ENCODE data around the gene PRKAR2B. TPM values are rescaled to one million over a fixed set of nuclear protein-coding genes. Genes with fewer than 3 reads are reported as not detected.

Gene PRKAR2B
- total RNA-seq, 3 donors from 2014 or later (not counting 1 experiment from before 2014, with no cell fraction given) = 2.1 to 14.3 (median 4.0) TPM

DNA sequence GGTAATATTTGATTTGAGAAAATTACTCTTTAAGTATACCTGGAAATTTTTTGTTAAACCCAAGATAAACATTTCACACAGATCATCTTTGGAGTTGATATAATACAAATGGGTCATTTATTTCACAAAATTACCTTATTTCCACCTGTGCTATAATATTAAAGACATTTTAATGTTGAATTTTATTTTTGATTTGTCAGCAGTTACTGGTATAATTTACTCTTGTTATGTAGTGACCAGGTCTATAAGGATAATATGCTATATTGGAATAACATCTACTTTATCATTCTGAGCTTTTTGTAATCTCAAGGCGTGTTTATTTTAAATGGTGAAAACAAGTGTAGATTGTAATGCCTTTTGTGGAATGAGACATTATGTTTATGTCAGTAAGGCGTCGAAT, 26.6 kb downstream of the PRKAR2B start:
- Histone ChIP-seq H3K27ac (ENCODE audit: low read length) (no peak overlapping the region), H3K4me3 (ENCODE audit: low read length) (no peak overlapping the region), H3K4me1 (ENCODE audit: control insufficient read depth, insufficient read depth, low read length) (no peaks in the 10 kb centered on the region), H3K27me3 (ENCODE audit: control insufficient read depth, insufficient read depth, low read length) (no peaks in the 10 kb centered on the region), H3K9me3 (ENCODE audit: control insufficient read depth, insufficient read depth, low read length) (no peaks in the 10 kb centered on the region), H3K36me3 (ENCODE audit: control insufficient read depth, insufficient read depth, low read length) (no peaks in the 10 kb centered on the region)
- H3K9me3 Mint-ChIP-seq = no peaks in the 10 kb centered on the region
- H3K4me1 Mint-ChIP-seq = no peaks in the 10 kb centered on the region
- no peak overlapping the region for H3K4me3 Mint-ChIP-seq
- TF ChIP-seq CTCF (IDR thresholded peaks at IDR 0.05) = no peak
- H3K27ac Mint-ChIP-seq = no peak overlapping the region
- no peak for DNase-seq
- ATAC-seq = no peak
- WGBS (ENCODE audit: insufficient coverage) = 92% methylated on average over 3 of the region's 3 CpGs
- H3K36me3 Mint-ChIP-seq = no peaks in the 10 kb centered on the region
- H3K27me3 Mint-ChIP-seq (ENCODE audit: low read depth in 2 of 2) = no peaks in the 10 kb centered on the region
- intact Hi-C loops (cut with micrococcal nuclease) = no loop called here

DNA sequence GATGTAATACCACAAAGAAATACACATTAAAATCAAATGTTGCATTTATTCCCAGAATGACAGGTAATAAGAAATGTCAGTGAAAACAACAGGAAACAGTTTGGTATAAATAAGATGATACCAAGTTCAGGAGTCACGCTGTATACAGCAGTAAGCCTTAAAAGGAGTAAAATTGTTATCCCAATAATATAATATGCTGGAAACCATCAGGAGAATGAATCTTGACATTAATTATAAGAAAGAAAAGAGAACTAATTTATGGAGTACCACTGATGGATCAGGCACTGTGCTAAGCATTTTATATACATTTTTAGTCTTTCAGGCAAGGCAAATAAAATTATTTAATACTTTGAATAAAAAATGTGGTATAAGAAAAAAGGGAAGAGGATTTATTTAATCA, 27.6 kb downstream of the PRKAR2B start:
- no peak overlapping the region for H3K27ac Mint-ChIP-seq
- Histone ChIP-seq H3K9me3 (ENCODE audit: control insufficient read depth, insufficient read depth, low read length) (no peaks in the 10 kb centered on the region), H3K4me3 (ENCODE audit: low read length) (no peak overlapping the region), H3K4me1 (ENCODE audit: control insufficient read depth, insufficient read depth, low read length) (no peaks in the 10 kb centered on the region), H3K27me3 (ENCODE audit: control insufficient read depth, insufficient read depth, low read length) (no peaks in the 10 kb centered on the region), H3K27ac (ENCODE audit: low read length) (no peak overlapping the region), H3K36me3 (ENCODE audit: control insufficient read depth, insufficient read depth, low read length) (no peaks in the 10 kb centered on the region)
- no peaks in the 10 kb centered on the region for H3K9me3 Mint-ChIP-seq
- ATAC-seq = no peak
- WGBS (ENCODE audit: insufficient coverage) = no CpG with 5 or more reads among the region's 1 CpG
- H3K36me3 Mint-ChIP-seq = no peaks in the 10 kb centered on the region
- DNase-seq = no peak
- TF ChIP-seq CTCF (IDR thresholded peaks at IDR 0.05) = no peak
- no peaks in the 10 kb centered on the region for H3K4me1 Mint-ChIP-seq
- intact Hi-C loops (cut with micrococcal nuclease) = no loop called here
- no peaks in the 10 kb centered on the region for H3K27me3 Mint-ChIP-seq (ENCODE audit: low read depth in 2 of 2)
- H3K4me3 Mint-ChIP-seq = no peak overlapping the region

- no peaks in the 10 kb centered on the region for H3K36me3 Mint-ChIP-seq
- intact Hi-C loops (cut with micrococcal nuclease) = no loop called here
- no peaks in the 10 kb centered on the region for H3K27me3 Mint-ChIP-seq (ENCODE audit: low read depth in 2 of 2)
- H3K27ac ChIP-seq (ENCODE audit: low read length) = no peak overlapping the region
- H3K4me3 Mint-ChIP-seq = no peak overlapping the region
- no peaks in the 10 kb centered on the region for H3K9me3 Mint-ChIP-seq
- no peak for TF ChIP-seq CTCF (IDR thresholded peaks at IDR 0.05)
- no peaks in the 10 kb centered on the region for H3K36me3 ChIP-seq (ENCODE audit: control insufficient read depth, insufficient read depth, low read length)
- H3K27me3 ChIP-seq (ENCODE audit: control insufficient read depth, insufficient read depth, low read length) = no peaks in the 10 kb centered on the region
- no peak overlapping the region for H3K4me3 ChIP-seq (ENCODE audit: low read length)
- H3K27ac Mint-ChIP-seq = no peak overlapping the region
- 88% methylated on average over 6 of the region's 6 CpGs for WGBS (ENCODE audit: insufficient coverage)
- ATAC-seq (no peak), DNase-seq (no peak)
- H3K4me1 ChIP-seq (ENCODE audit: control insufficient read depth, insufficient read depth, low read length) = no peaks in the 10 kb centered on the region
- no peaks in the 10 kb centered on the region for H3K4me1 Mint-ChIP-seq
- no peaks in the 10 kb centered on the region for H3K9me3 ChIP-seq (ENCODE audit: control insufficient read depth, insufficient read depth, low read length)
Measured at GRCh38 chr7:107075863-107076574, 31.5 kb downstream of the PRKAR2B start.
